ENCODE data around the gene FUOM. TPM values are rescaled to one million over a fixed set of nuclear protein-coding genes. Genes with fewer than 3 reads are reported as not detected.

FUOM gene
- polyA plus RNA-seq, 1 donor from 2014 or later = not detected

DNA sequence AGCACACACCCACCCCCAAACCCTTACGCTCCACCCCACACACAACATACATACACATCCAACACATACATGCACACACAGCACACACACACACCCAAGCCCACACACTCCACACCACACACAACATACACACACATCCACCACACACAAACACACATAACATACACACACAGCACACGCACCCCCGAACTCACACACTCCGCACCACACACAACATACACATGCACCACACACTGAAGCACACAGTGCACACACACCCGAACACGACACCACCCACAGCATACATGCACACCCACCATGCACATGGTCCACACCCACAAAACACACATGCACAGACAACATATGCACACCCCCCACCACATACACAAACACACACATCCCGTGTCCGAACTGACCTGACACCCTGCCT is 8.7 kb downstream of the FUOM start:
- TF ChIP-seq POLR2AphosphoS5 (IDR thresholded peaks at IDR 0.05) (no peak), SMC3 (conservative IDR thresholded peaks at IDR 0.05; ENCODE audit: poor library complexity) (no peak), TAF1 (IDR thresholded peaks at IDR 0.05; ENCODE audit: low read depth) (no peak), EP300 (conservative IDR thresholded peaks at IDR 0.05; ENCODE audit: poor library complexity, severe bottlenecking) (no peak), CTCF (IDR thresholded peaks at IDR 0.05; ENCODE audit: poor library complexity, severe bottlenecking) (no peak), EZH2 (IDR thresholded peaks at IDR 0.05; ENCODE audit: borderline replicate concordance, insufficient read depth, low read length, poor library complexity, severe bottlenecking) (no peak), MXI1 (conservative IDR thresholded peaks at IDR 0.05; ENCODE audit: poor library complexity, severe bottlenecking) (no peak), RAD21 (conservative IDR thresholded peaks at IDR 0.05) (no peak)
- TF ChIP-seq, protein P1, sequence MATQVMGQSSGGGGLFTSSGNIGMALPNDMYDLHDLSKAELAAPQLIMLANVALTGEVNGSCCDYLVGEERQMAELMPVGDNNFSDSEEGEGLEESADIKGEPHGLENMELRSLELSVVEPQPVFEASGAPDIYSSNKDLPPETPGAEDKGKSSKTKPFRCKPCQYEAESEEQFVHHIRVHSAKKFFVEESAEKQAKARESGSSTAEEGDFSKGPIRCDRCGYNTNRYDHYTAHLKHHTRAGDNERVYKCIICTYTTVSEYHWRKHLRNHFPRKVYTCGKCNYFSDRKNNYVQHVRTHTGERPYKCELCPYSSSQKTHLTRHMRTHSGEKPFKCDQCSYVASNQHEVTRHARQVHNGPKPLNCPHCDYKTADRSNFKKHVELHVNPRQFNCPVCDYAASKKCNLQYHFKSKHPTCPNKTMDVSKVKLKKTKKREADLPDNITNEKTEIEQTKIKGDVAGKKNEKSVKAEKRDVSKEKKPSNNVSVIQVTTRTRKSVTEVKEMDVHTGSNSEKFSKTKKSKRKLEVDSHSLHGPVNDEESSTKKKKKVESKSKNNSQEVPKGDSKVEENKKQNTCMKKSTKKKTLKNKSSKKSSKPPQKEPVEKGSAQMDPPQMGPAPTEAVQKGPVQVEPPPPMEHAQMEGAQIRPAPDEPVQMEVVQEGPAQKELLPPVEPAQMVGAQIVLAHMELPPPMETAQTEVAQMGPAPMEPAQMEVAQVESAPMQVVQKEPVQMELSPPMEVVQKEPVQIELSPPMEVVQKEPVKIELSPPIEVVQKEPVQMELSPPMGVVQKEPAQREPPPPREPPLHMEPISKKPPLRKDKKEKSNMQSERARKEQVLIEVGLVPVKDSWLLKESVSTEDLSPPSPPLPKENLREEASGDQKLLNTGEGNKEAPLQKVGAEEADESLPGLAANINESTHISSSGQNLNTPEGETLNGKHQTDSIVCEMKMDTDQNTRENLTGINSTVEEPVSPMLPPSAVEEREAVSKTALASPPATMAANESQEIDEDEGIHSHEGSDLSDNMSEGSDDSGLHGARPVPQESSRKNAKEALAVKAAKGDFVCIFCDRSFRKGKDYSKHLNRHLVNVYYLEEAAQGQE (IDR thresholded peaks at IDR 0.05; ENCODE audit: borderline replicate concordance) = no peak
- no peaks in the 10 kb centered on the region for H3K79me2 ChIP-seq (replicated peaks; ENCODE audit: insufficient read depth, low read length)
- H3K27me3 ChIP-seq (ENCODE audit: insufficient read depth, low read depth, low read length) = no peaks in the 10 kb centered on the region

GRCh38 chr10:133347710-133348517 is 9.9 kb downstream of the FUOM start:
- Histone ChIP-seq H3K4me2 (ENCODE audit: low read length) (no peak overlapping the region), H3K27ac (ENCODE audit: low read length) (no peak overlapping the region), H3K36me3 (ENCODE audit: insufficient read depth, low read length) (no peaks in the 10 kb centered on the region), H3K9me3 (ENCODE audit: low read length) (no peaks in the 10 kb centered on the region), H4K20me1 (ENCODE audit: insufficient read depth) (no peaks in the 10 kb centered on the region), H3K79me2 (replicated peaks; ENCODE audit: insufficient read depth, low read length) (no peaks in the 10 kb centered on the region), H3K4me3 (ENCODE audit: low read length) (no peak overlapping the region), H3K27me3 (ENCODE audit: insufficient read depth, low read depth, low read length) (no peaks in the 10 kb centered on the region), H3K9me2 (ENCODE audit: insufficient read depth, low read length) (no peaks in the 10 kb centered on the region), H2AFZ (ENCODE audit: low read depth, low read length) (no peak overlapping the region), H3K9ac (ENCODE audit: low read length) (no peak overlapping the region), H3F3A (ENCODE audit: insufficient read depth, low read length, poor library complexity, severe bottlenecking) (no peaks in the 10 kb centered on the region)
- TF ChIP-seq RAD21 (conservative IDR thresholded peaks at IDR 0.05) = no peak
- TF ChIP-seq TAF1 (IDR thresholded peaks at IDR 0.05; ENCODE audit: low read depth) = no peak
- no peak for TF ChIP-seq EZH2 (IDR thresholded peaks at IDR 0.05; ENCODE audit: borderline replicate concordance, insufficient read depth, low read length, poor library complexity, severe bottlenecking)
- TF ChIP-seq CTCF (IDR thresholded peaks at IDR 0.05; ENCODE audit: poor library complexity, severe bottlenecking) = no peak
- no peak for TF ChIP-seq EP300 (conservative IDR thresholded peaks at IDR 0.05; ENCODE audit: poor library complexity, severe bottlenecking)
- no peak for TF ChIP-seq SMC3 (conservative IDR thresholded peaks at IDR 0.05; ENCODE audit: poor library complexity)
- no peak for TF ChIP-seq POLR2AphosphoS5 (IDR thresholded peaks at IDR 0.05)
- TF ChIP-seq MXI1 (conservative IDR thresholded peaks at IDR 0.05; ENCODE audit: poor library complexity, severe bottlenecking) = no peak
- TF ChIP-seq, protein P1 (IDR thresholded peaks at IDR 0.05; ENCODE audit: borderline replicate concordance) = no peak

More for the DNA sequence above, 8.7 kb downstream of the FUOM start:
- Histone ChIP-seq H3K36me3 (ENCODE audit: insufficient read depth, low read length) (no peaks in the 10 kb centered on the region), H2AFZ (ENCODE audit: low read depth, low read length) (no peak overlapping the region), H3K9me2 (ENCODE audit: insufficient read depth, low read length) (no peaks in the 10 kb centered on the region), H4K20me1 (ENCODE audit: insufficient read depth) (no peaks in the 10 kb centered on the region), H3K9me3 (ENCODE audit: low read length) (no peaks in the 10 kb centered on the region), H3F3A (ENCODE audit: insufficient read depth, low read length, poor library complexity, severe bottlenecking) (no peaks in the 10 kb centered on the region), H3K4me3 (ENCODE audit: low read length) (no peak overlapping the region), H3K9ac (ENCODE audit: low read length) (no peak overlapping the region), H3K4me2 (ENCODE audit: low read length) (no peak overlapping the region), H3K27ac (ENCODE audit: low read length) (no peak overlapping the region)

Measured in neural cell (in vitro differentiated cells).